Measurements from ENCODE around the gene SOX6.

Gene SOX6

DNA sequence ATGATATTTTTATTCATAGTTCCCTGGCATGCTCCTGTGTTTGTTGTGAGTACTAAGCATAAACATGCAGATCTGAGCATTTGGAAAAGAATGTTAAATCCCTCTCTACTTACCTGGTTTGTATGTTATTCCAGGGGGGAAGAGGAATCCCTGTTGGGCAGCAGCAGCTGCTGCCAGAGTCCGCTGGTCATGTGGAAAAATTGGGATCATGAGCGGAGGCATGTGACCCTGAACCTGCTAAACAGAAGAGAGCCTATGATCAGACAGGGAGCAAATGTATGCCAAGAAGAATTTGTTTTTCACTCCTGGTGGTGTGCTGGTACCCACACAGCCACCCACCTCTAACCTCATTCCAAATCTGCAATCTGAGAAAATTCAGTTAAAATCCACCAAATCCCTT lies 244.7 kb downstream of the SOX6 start:
- Histone ChIP-seq H3K4me3 (replicated peaks; ENCODE audit: low read depth, low read length) (no peak overlapping the region), H3K36me3 (ENCODE audit: control insufficient read depth, insufficient read depth, low read length) (no peaks in the 10 kb centered on the region), H3K27me3 (replicated peaks; ENCODE audit: control insufficient read depth, insufficient read depth, low read length) (no peaks in the 10 kb centered on the region)
- no peak for DNase-seq (ENCODE audit: extremely low read depth, insufficient read length)
- TF ChIP-seq CTCF (IDR thresholded peaks at IDR 0.05; ENCODE audit: insufficient read depth, low read length, poor library complexity, severe bottlenecking) = no peak

- TF ChIP-seq CTCF (IDR thresholded peaks at IDR 0.05; ENCODE audit: insufficient read depth, low read length, poor library complexity, severe bottlenecking) = no peak
- Histone ChIP-seq H3K4me3 (replicated peaks; ENCODE audit: low read depth, low read length) (no peak overlapping the region), H3K36me3 (ENCODE audit: control insufficient read depth, insufficient read depth, low read length) (no peaks in the 10 kb centered on the region), H3K27me3 (replicated peaks; ENCODE audit: control insufficient read depth, insufficient read depth, low read length) (no peaks in the 10 kb centered on the region)
- no peak for DNase-seq (ENCODE audit: extremely low read depth, insufficient read length)
Observed at GRCh38 chr11:16110886-16111285, 245.5 kb downstream of the SOX6 start.

DNA sequence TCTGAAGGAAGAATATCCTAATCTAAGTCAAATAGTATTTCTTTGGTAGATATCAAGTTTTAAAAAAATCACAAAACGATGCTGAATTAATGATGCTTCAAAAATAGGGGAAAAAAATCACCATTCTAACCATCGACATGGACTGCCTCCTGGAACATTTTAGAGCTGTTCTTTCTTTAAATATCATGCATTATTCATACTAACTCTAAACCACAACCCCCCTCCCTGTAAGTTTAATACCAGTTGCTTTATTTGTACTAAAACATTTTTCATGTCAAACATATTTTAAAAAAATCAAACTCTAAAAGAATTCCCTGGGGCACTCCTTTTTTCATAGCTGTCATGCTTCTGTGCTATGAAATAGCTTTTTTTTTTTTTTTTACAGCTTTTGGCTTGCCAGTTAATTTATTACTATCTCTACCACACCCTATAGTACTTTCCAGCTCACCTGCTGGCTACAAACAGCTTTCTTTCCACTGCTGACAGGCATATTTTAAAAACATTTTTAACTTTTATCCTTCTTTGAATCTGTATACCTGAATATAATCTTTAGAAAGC lies 256.9 kb downstream of the SOX6 start:
- Histone ChIP-seq H3K4me3 (replicated peaks; ENCODE audit: low read depth, low read length) (no peak overlapping the region), H3K36me3 (ENCODE audit: control insufficient read depth, insufficient read depth, low read length) (no peaks in the 10 kb centered on the region), H3K27me3 (replicated peaks; ENCODE audit: control insufficient read depth, insufficient read depth, low read length) (no peaks in the 10 kb centered on the region)
- no peak for TF ChIP-seq CTCF (IDR thresholded peaks at IDR 0.05; ENCODE audit: insufficient read depth, low read length, poor library complexity, severe bottlenecking)
- DNase-seq (ENCODE audit: extremely low read depth, insufficient read length) = no peak

DNA sequence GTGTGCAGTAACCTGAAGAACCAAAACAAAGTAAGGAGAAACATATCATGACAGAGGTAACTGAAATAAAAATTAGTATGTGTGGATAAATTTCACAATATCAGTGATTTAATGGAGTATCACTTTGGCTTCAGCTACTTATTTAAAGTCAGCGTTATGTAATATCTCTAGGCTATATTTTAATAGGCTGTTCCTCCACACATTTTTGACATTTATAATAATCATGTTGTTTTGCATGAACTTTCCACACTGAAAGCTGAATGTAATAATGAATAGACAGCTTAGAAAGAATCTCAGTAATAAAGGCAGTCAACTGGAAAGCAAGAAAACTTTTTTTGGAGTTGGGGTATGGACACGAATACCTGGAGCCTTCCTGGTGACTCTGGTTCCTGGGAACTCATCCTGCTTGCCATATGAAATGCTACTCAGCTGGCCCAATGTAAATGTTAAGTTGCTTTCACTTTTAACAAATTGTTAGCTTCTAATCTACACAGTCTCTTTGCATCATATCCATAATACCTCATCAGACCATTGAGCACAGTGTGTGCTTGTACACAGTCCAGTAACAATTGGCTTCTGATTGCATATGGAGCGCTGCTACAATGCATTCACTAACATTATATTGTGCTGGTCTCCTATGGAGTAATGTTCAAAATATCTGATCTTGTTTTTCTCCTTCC lies 257.7 kb downstream of the SOX6 start:
- Histone ChIP-seq H3K4me3 (replicated peaks; ENCODE audit: low read depth, low read length) (no peak overlapping the region), H3K36me3 (ENCODE audit: control insufficient read depth, insufficient read depth, low read length) (no peaks in the 10 kb centered on the region), H3K27me3 (replicated peaks; ENCODE audit: control insufficient read depth, insufficient read depth, low read length) (no peaks in the 10 kb centered on the region)
- no peak for TF ChIP-seq CTCF (IDR thresholded peaks at IDR 0.05; ENCODE audit: insufficient read depth, low read length, poor library complexity, severe bottlenecking)
- no peak for DNase-seq (ENCODE audit: extremely low read depth, insufficient read length)

GRCh38 chr11:16097543-16097942 lies 258.8 kb downstream of the SOX6 start:
- no peaks in the 10 kb centered on the region for H3K36me3 ChIP-seq (ENCODE audit: control insufficient read depth, insufficient read depth, low read length)
- TF ChIP-seq CTCF (IDR thresholded peaks at IDR 0.05; ENCODE audit: insufficient read depth, low read length, poor library complexity, severe bottlenecking) = no peak
- H3K27me3 ChIP-seq (replicated peaks; ENCODE audit: control insufficient read depth, insufficient read depth, low read length) = no peaks in the 10 kb centered on the region
- no peak for DNase-seq (ENCODE audit: extremely low read depth, insufficient read length)
- no peak overlapping the region for H3K4me3 ChIP-seq (replicated peaks; ENCODE audit: low read depth, low read length)

Data from GM06990 (cell line).